GM12872 (cell line): ENCODE measurements around the gene RPL6.

Experiments used
- CTCF ChIP-seq: IDR thresholded peaks from 3 replicates; pipeline ENCODE4 v1.5.1; 2011; ENCODE audit warnings: low read depth, mild to moderate bottlenecking, low read length, moderate library complexity; ENCODE audit not compliant: insufficient read depth

RPL6 gene

GRCh38 chr12:112389228-112389627 lies 20.2 kb downstream of the RPL6 start:
- no peak for TF ChIP-seq CTCF

GRCh38 chr12:112386726-112387125 lies 22.7 kb downstream of the RPL6 start:
- no peak for TF ChIP-seq CTCF

- no peak for TF ChIP-seq CTCF
These were observed 26.5 kb downstream of the RPL6 start for GRCh38 chr12:112382866-112383265.

GRCh38 chr12:112381883-112382796 lies 27.3 kb downstream of the RPL6 start, which contains the start of gene HECTD4:
Gene HECTD4 (minus strand): TSS chr12:112382431. CDS start chr12:112382128, 303 bp downstream.
- no peak for TF ChIP-seq CTCF

GRCh38 chr12:112381406-112381882 lies 28.0 kb downstream of the RPL6 start:
- no peak for TF ChIP-seq CTCF

GRCh38 chr12:112380663-112381405 lies 28.6 kb downstream of the RPL6 start:
- no peak for TF ChIP-seq CTCF

- no peak for TF ChIP-seq CTCF
These were observed 34.3 kb downstream of the RPL6 start for GRCh38 chr12:112375105-112375504.
